ENCODE measurements around the gene PRDM16.
A peak's percentile ranks its signal among the peaks of the same experiment; 100 is the strongest.

GRCh38 chr1:3069491-3070308 lies 697 bp downstream of the PRDM16 start:
- TF ChIP-seq, protein P1, sequence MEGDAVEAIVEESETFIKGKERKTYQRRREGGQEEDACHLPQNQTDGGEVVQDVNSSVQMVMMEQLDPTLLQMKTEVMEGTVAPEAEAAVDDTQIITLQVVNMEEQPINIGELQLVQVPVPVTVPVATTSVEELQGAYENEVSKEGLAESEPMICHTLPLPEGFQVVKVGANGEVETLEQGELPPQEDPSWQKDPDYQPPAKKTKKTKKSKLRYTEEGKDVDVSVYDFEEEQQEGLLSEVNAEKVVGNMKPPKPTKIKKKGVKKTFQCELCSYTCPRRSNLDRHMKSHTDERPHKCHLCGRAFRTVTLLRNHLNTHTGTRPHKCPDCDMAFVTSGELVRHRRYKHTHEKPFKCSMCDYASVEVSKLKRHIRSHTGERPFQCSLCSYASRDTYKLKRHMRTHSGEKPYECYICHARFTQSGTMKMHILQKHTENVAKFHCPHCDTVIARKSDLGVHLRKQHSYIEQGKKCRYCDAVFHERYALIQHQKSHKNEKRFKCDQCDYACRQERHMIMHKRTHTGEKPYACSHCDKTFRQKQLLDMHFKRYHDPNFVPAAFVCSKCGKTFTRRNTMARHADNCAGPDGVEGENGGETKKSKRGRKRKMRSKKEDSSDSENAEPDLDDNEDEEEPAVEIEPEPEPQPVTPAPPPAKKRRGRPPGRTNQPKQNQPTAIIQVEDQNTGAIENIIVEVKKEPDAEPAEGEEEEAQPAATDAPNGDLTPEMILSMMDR (optimal IDR thresholded peaks at IDR 0.05 in 1 of 3, IDR thresholded peaks at IDR 0.05 in 1 of 3, conservative IDR thresholded peaks at IDR 0.05 in 1 of 3; ENCODE audit: extremely low read depth in 1 of 3, insufficient read depth in 2 of 3, low read length in 3 of 3) = no peak
- TF ChIP-seq EZH2 (IDR thresholded peaks at IDR 0.05; ENCODE audit: low read length) = peak; percentile 76
